Measurements from ENCODE around the gene SMYD3.

Gene SMYD3

GRCh38 chr1:245898581-245898980 is 608.5 kb downstream of the SMYD3 start:
- H3K36me3 ChIP-seq (ENCODE audit: control insufficient read depth in 4 of 4, insufficient read depth in 4 of 4, low read length in 3 of 4): peaks cover 0 to 19% (median 6%) of the 10 kb centered on the region in 4 experiments
- POLR2A ChIA-PET: no interaction called here
- no peak overlapping the region for H3K4me3 ChIP-seq (ENCODE audit: control insufficient read depth in 1 of 7, extremely low read depth in 1 of 7, insufficient read depth in 4 of 7, low read depth in 2 of 7, low read length in 6 of 7)
- 100% methylated on average over 2 of the region's 2 CpGs for WGBS (ENCODE audit: insufficient coverage)
- CTCF ChIA-PET: interaction anchor here (2.0 kb wide), 1 partner anchor 10 kb away, joined by 10 read pairs; no protein-coding TSS in a partner anchor
- no peak overlapping the region for H3K27ac ChIP-seq (ENCODE audit: insufficient read depth in 1 of 2, low read depth in 1 of 2, low read length in 2 of 2, poor library complexity in 1 of 2, severe bottlenecking in 2 of 2)
- H3K27me3 ChIP-seq (replicated peaks in 2 of 5; ENCODE audit: control insufficient read depth in 4 of 5, insufficient read depth in 5 of 5, low read length in 4 of 5): no peaks in the 10 kb centered on the region
- H3K4me1 ChIP-seq (ENCODE audit: control extremely low read depth in 1 of 4, control insufficient read depth in 4 of 4, insufficient read depth in 4 of 4, low read length in 3 of 4): peaks cover 0 to 5% (median 5%) of the 10 kb centered on the region in 4 experiments
- H3K9me3 ChIP-seq (ENCODE audit: control extremely low read depth in 1 of 5, control insufficient read depth in 4 of 5, insufficient read depth in 2 of 5, low read depth in 1 of 5, low read length in 4 of 5): peaks cover 0 to 17% (median under 1%) of the 10 kb centered on the region in 5 experiments
- DNase-seq: no peak

- Histone ChIP-seq H3K9me3 (ENCODE audit: control extremely low read depth in 1 of 5, control insufficient read depth in 4 of 5, insufficient read depth in 2 of 5, low read depth in 1 of 5, low read length in 4 of 5) (peaks cover 0 to 20% (median 5%) of the 10 kb centered on the region in 5 experiments), H3K27me3 (replicated peaks in 2 of 5; ENCODE audit: control insufficient read depth in 4 of 5, insufficient read depth in 5 of 5, low read length in 4 of 5) (no peaks in the 10 kb centered on the region), H3K36me3 (ENCODE audit: control insufficient read depth in 4 of 4, insufficient read depth in 4 of 4, low read length in 3 of 4) (peaks cover 0 to 17% (median 4%) of the 10 kb centered on the region in 4 experiments), H3K4me3 (ENCODE audit: control insufficient read depth in 1 of 7, extremely low read depth in 1 of 7, insufficient read depth in 4 of 7, low read depth in 2 of 7, low read length in 6 of 7) (no peak overlapping the region), H3K4me1 (ENCODE audit: control extremely low read depth in 1 of 4, control insufficient read depth in 4 of 4, insufficient read depth in 4 of 4, low read length in 3 of 4) (peaks cover 0 to 5% (median 5%) of the 10 kb centered on the region in 4 experiments), H3K27ac (ENCODE audit: insufficient read depth in 1 of 2, low read depth in 1 of 2, low read length in 2 of 2, poor library complexity in 1 of 2, severe bottlenecking in 2 of 2) (no peak overlapping the region)
- ChIA-PET POLR2A (no interaction called here), CTCF (interaction anchor here (1.6 kb wide), 1 partner anchor 12 kb away, joined by 3 read pairs; no protein-coding TSS in a partner anchor)
- WGBS (ENCODE audit: insufficient coverage): 92% methylated on average over 1 of the region's 3 CpGs
- no peak for DNase-seq
These were observed 610.8 kb downstream of the SMYD3 start for GRCh38 chr1:245896258-245896657.

GRCh38 chr1:245895455-245895959 is 611.6 kb downstream of the SMYD3 start:
- 100% methylated on average over 3 of the region's 5 CpGs for WGBS (ENCODE audit: insufficient coverage)
- H3K9me3 ChIP-seq (ENCODE audit: control extremely low read depth in 1 of 5, control insufficient read depth in 4 of 5, insufficient read depth in 2 of 5, low read depth in 1 of 5, low read length in 4 of 5): peaks cover 0 to 19% (median 5%) of the 10 kb centered on the region in 5 experiments
- CTCF ChIA-PET: interaction anchor here (1.6 kb wide), 1 partner anchor 12 kb away, joined by 3 read pairs; no protein-coding TSS in a partner anchor

GRCh38 chr1:245894843-245895242 is 612.2 kb downstream of the SMYD3 start:
- DNase-seq: no peak
- Histone ChIP-seq H3K9me3 (ENCODE audit: control extremely low read depth in 1 of 5, control insufficient read depth in 4 of 5, insufficient read depth in 2 of 5, low read depth in 1 of 5, low read length in 4 of 5) (peaks cover 0 to 13% (median 5%) of the 10 kb centered on the region in 5 experiments), H3K36me3 (ENCODE audit: control insufficient read depth in 4 of 4, insufficient read depth in 4 of 4, low read length in 3 of 4) (peaks cover 0 to 10% (median 3%) of the 10 kb centered on the region in 4 experiments), H3K27me3 (replicated peaks in 2 of 5; ENCODE audit: control insufficient read depth in 4 of 5, insufficient read depth in 5 of 5, low read length in 4 of 5) (no peaks in the 10 kb centered on the region), H3K4me1 (ENCODE audit: control extremely low read depth in 1 of 4, control insufficient read depth in 4 of 4, insufficient read depth in 4 of 4, low read length in 3 of 4) (peaks cover 0 to 5% (median 5%) of the 10 kb centered on the region in 4 experiments), H3K27ac (ENCODE audit: insufficient read depth in 1 of 2, low read depth in 1 of 2, low read length in 2 of 2, poor library complexity in 1 of 2, severe bottlenecking in 2 of 2) (no peak overlapping the region), H3K4me3 (ENCODE audit: control insufficient read depth in 1 of 7, extremely low read depth in 1 of 7, insufficient read depth in 4 of 7, low read depth in 2 of 7, low read length in 6 of 7) (no peak overlapping the region)
- POLR2A ChIA-PET: no interaction called here
- CTCF ChIA-PET: no interaction called here
- 98% methylated on average over 6 of the region's 7 CpGs for WGBS (ENCODE audit: insufficient coverage)

More at GRCh38 chr1:245895455-245895959, 611.6 kb downstream of the SMYD3 start:
- Histone ChIP-seq H3K27me3 (replicated peaks in 2 of 5; ENCODE audit: control insufficient read depth in 4 of 5, insufficient read depth in 5 of 5, low read length in 4 of 5) (no peaks in the 10 kb centered on the region), H3K4me3 (ENCODE audit: control insufficient read depth in 1 of 7, extremely low read depth in 1 of 7, insufficient read depth in 4 of 7, low read depth in 2 of 7, low read length in 6 of 7) (no peak overlapping the region), H3K4me1 (ENCODE audit: control extremely low read depth in 1 of 4, control insufficient read depth in 4 of 4, insufficient read depth in 4 of 4, low read length in 3 of 4) (peaks cover 0 to 5% (median 5%) of the 10 kb centered on the region in 4 experiments), H3K36me3 (ENCODE audit: control insufficient read depth in 4 of 4, insufficient read depth in 4 of 4, low read length in 3 of 4) (peaks cover 0 to 15% (median 4%) of the 10 kb centered on the region in 4 experiments), H3K27ac (ENCODE audit: insufficient read depth in 1 of 2, low read depth in 1 of 2, low read length in 2 of 2, poor library complexity in 1 of 2, severe bottlenecking in 2 of 2) (no peak overlapping the region)
- POLR2A ChIA-PET: no interaction called here
- DNase-seq: no peak

GRCh38 chr1:245893025-245893424 is 614.1 kb downstream of the SMYD3 start:
- H3K27me3 ChIP-seq (replicated peaks in 2 of 5; ENCODE audit: control insufficient read depth in 4 of 5, insufficient read depth in 5 of 5, low read length in 4 of 5): no peaks in the 10 kb centered on the region
- no peak overlapping the region for H3K27ac ChIP-seq (ENCODE audit: insufficient read depth in 1 of 2, low read depth in 1 of 2, low read length in 2 of 2, poor library complexity in 1 of 2, severe bottlenecking in 2 of 2)
- peaks cover 0 to 5% (median 5%) of the 10 kb centered on the region in 4 experiments for H3K4me1 ChIP-seq (ENCODE audit: control extremely low read depth in 1 of 4, control insufficient read depth in 4 of 4, insufficient read depth in 4 of 4, low read length in 3 of 4)
- no CpG with 5 or more reads among the region's 1 CpG for WGBS (ENCODE audit: insufficient coverage)
- no peak for DNase-seq
- ChIA-PET CTCF (interaction anchor here (1.3 kb wide), 1 partner anchor 110 kb away, joined by 3 read pairs; no protein-coding TSS in a partner anchor), POLR2A (no interaction called here)
- no peak overlapping the region for H3K4me3 ChIP-seq (ENCODE audit: control insufficient read depth in 1 of 7, extremely low read depth in 1 of 7, insufficient read depth in 4 of 7, low read depth in 2 of 7, low read length in 6 of 7)
- peaks cover 0 to 10% (median 4%) of the 10 kb centered on the region in 5 experiments for H3K9me3 ChIP-seq (ENCODE audit: control extremely low read depth in 1 of 5, control insufficient read depth in 4 of 5, insufficient read depth in 2 of 5, low read depth in 1 of 5, low read length in 4 of 5)
- H3K36me3 ChIP-seq (ENCODE audit: control insufficient read depth in 4 of 4, insufficient read depth in 4 of 4, low read length in 3 of 4): peaks cover 0 to 6% (median 0%) of the 10 kb centered on the region in 4 experiments

- no peaks in the 10 kb centered on the region for H3K4me1 ChIP-seq (ENCODE audit: control extremely low read depth in 1 of 4, control insufficient read depth in 4 of 4, insufficient read depth in 4 of 4, low read length in 3 of 4)
- H3K9me3 ChIP-seq (ENCODE audit: control extremely low read depth in 1 of 5, control insufficient read depth in 4 of 5, insufficient read depth in 2 of 5, low read depth in 1 of 5, low read length in 4 of 5): peaks cover 0 to 11% (median 2%) of the 10 kb centered on the region in 5 experiments
- no CpG with 5 or more reads among the region's 2 CpGs for WGBS (ENCODE audit: insufficient coverage)
- H3K27ac ChIP-seq (ENCODE audit: insufficient read depth in 1 of 2, low read depth in 1 of 2, low read length in 2 of 2, poor library complexity in 1 of 2, severe bottlenecking in 2 of 2): no peak overlapping the region
- ChIA-PET POLR2A (no interaction called here), CTCF (interaction anchor here (0.8 to 2.6 kb wide), 15 partner anchors 10 to 739 kb away, joined by 3 to 11 read pairs (median 4); no protein-coding TSS in a partner anchor)
- no peaks in the 10 kb centered on the region for H3K27me3 ChIP-seq (replicated peaks in 2 of 5; ENCODE audit: control insufficient read depth in 4 of 5, insufficient read depth in 5 of 5, low read length in 4 of 5)
- peak; percentile 46 to 66 (median 61) for DNase-seq
- no peak overlapping the region for H3K4me3 ChIP-seq (ENCODE audit: control insufficient read depth in 1 of 7, extremely low read depth in 1 of 7, insufficient read depth in 4 of 7, low read depth in 2 of 7, low read length in 6 of 7)
- H3K36me3 ChIP-seq (ENCODE audit: control insufficient read depth in 4 of 4, insufficient read depth in 4 of 4, low read length in 3 of 4): peaks cover 0 to 3% (median 0%) of the 10 kb centered on the region in 4 experiments
These were observed 618.3 kb downstream of the SMYD3 start for GRCh38 chr1:245888809-245889208.

- no peak for DNase-seq
- 100% methylated on average over 1 of the region's 1 CpG for WGBS (ENCODE audit: insufficient coverage)
- CTCF ChIA-PET: interaction anchor here (1.0 to 2.6 kb wide), 8 partner anchors 11 to 735 kb away, joined by 3 to 11 read pairs (median 5); no protein-coding TSS in a partner anchor
- H3K27me3 ChIP-seq (replicated peaks in 2 of 5; ENCODE audit: control insufficient read depth in 4 of 5, insufficient read depth in 5 of 5, low read length in 4 of 5): no peaks in the 10 kb centered on the region
- H3K27ac ChIP-seq (ENCODE audit: insufficient read depth in 1 of 2, low read depth in 1 of 2, low read length in 2 of 2, poor library complexity in 1 of 2, severe bottlenecking in 2 of 2): no peak overlapping the region
- POLR2A ChIA-PET: no interaction called here
- H3K4me3 ChIP-seq (ENCODE audit: control insufficient read depth in 1 of 7, extremely low read depth in 1 of 7, insufficient read depth in 4 of 7, low read depth in 2 of 7, low read length in 6 of 7): no peak overlapping the region
- H3K9me3 ChIP-seq (ENCODE audit: control extremely low read depth in 1 of 5, control insufficient read depth in 4 of 5, insufficient read depth in 2 of 5, low read depth in 1 of 5, low read length in 4 of 5): peaks cover 0 to 2% (median 2%) of the 10 kb centered on the region in 5 experiments
- H3K36me3 ChIP-seq (ENCODE audit: control insufficient read depth in 4 of 4, insufficient read depth in 4 of 4, low read length in 3 of 4): peaks cover 0 to 3% (median 0%) of the 10 kb centered on the region in 4 experiments
- H3K4me1 ChIP-seq (ENCODE audit: control extremely low read depth in 1 of 4, control insufficient read depth in 4 of 4, insufficient read depth in 4 of 4, low read length in 3 of 4): no peaks in the 10 kb centered on the region
These were observed 619.2 kb downstream of the SMYD3 start for GRCh38 chr1:245887829-245888228.

All from common myeloid progenitor, CD34-positive (primary cell).